Measurements from ENCODE around the gene NDFIP1.

DNA sequence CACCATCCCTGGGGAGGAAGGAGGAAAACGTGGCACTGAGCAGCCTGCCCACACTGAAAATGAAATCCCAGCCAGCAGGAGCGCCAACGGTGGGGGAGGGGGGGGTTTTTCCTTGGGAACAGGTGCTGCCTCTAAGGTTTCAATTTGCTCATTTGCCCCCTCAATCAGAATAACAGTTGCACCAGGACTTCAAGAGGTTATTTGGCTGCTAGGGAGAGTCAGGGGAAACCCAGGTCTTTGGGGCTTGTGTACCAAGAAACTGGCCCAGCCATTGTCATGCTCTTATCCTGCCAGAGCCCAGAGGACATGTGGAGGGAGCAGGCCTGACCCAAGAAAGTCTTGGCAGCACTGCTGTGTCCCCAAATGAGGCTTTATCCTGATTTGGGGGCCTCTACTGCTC is 66.5 kb downstream of the NDFIP1 start:
- TF ChIP-seq GATA2 (IDR thresholded peaks at IDR 0.05; ENCODE audit: low read depth, low read length) (no peak), GATA3 (IDR thresholded peaks at IDR 0.05; ENCODE audit: low read depth, low read length) (no peak)
